GM23338 (cell line): Measurements from ENCODE around the gene KLRC3. TPM values are rescaled to one million over a fixed set of nuclear protein-coding genes. Genes with fewer than 3 reads are reported as not detected.

Source experiments
- ATAC-seq: fragments of 200-7000 bp; cut with Tn5 transposase; 3 replicates; pipeline ENCODE4 v1.9.1; 2020
- DNase-seq: peaks from one replicate; pipeline ENCODE4 v3.0.0-alpha.2; 2015; ENCODE audit warnings: low spot score
- H2AFZ ChIP-seq: fragments of 200-600 bp; sonication (generic); 2 replicates; pipeline ENCODE4 v1.8.0; 2016; ENCODE audit warnings: antibody characterized with exemption, mild to moderate bottlenecking, moderate library complexity
- H3F3A ChIP-seq: fragments of 200-600 bp; sonication (generic); replicated peaks from 2 replicates; pipeline ENCODE4 v1.8.0; 2017; ENCODE audit warnings: antibody characterized with exemption, mixed run types, low read depth
- H3K27ac ChIP-seq: fragments of 200-600 bp; sonication (generic); 2 replicates; pipeline ENCODE4 v1.6.1; 2016; ENCODE audit warnings: low read depth
- H3K27me3 ChIP-seq: fragments of 200-600 bp; sonication (generic); 2 replicates; pipeline ENCODE4 v1.8.0; 2016; ENCODE audit warnings: mild to moderate bottlenecking, mixed run types, moderate library complexity; ENCODE audit not compliant: insufficient read depth
- H3K36me3 ChIP-seq: fragments of 200-600 bp; sonication (generic); 2 replicates; pipeline ENCODE4 v1.8.0; 2016; ENCODE audit warnings: mild to moderate bottlenecking; ENCODE audit not compliant: insufficient read depth
- H3K4me1 ChIP-seq: fragments of 200-600 bp; sonication (generic); 2 replicates; pipeline ENCODE4 v1.8.0; 2016; ENCODE audit warnings: mild to moderate bottlenecking, moderate library complexity; ENCODE audit not compliant: insufficient read depth
- H3K4me2 ChIP-seq: fragments of 200-600 bp; sonication (generic); 2 replicates; pipeline ENCODE4 v1.7.1; 2017; ENCODE audit warnings: mixed run types
- H3K4me3 ChIP-seq: fragments of 200-600 bp; sonication (generic); 2 replicates; pipeline ENCODE4 v1.6.1; 2016; ENCODE audit warnings: mixed run types
- H3K79me2 ChIP-seq: fragments of 200-600 bp; sonication (generic); replicated peaks from 2 replicates; pipeline ENCODE4 v1.8.0; 2017; ENCODE audit warnings: mild to moderate bottlenecking; ENCODE audit not compliant: insufficient read depth
- H3K9me2 ChIP-seq: fragments of 200-600 bp; sonication (generic); 2 replicates; pipeline ENCODE4 v1.8.0; 2017; ENCODE audit not compliant: insufficient read depth
- H4K20me1 ChIP-seq: fragments of 200-600 bp; sonication (generic); replicated peaks from 2 replicates; pipeline ENCODE4 v1.8.0; 2017; ENCODE audit warnings: mild to moderate bottlenecking; ENCODE audit not compliant: insufficient read depth
- H3K27ac Mint-ChIP-seq: 2 replicates; pipeline ENCODE4 v1.8.0; 2020; ENCODE audit warnings: inconsistent platforms, mild to moderate bottlenecking, moderate library complexity, mixed read lengths
- H3K27me3 Mint-ChIP-seq: 3 replicates; pipeline ENCODE4 v1.8.0; 2022; ENCODE audit warnings: low read depth, mild to moderate bottlenecking, moderate library complexity, mixed read lengths, inconsistent platforms; ENCODE audit not compliant: insufficient read depth, poor library complexity
- H3K36me3 Mint-ChIP-seq: 3 replicates; pipeline ENCODE4 v1.8.0; 2021; ENCODE audit warnings: low read depth, mild to moderate bottlenecking, inconsistent platforms, moderate library complexity, mixed read lengths
- H3K4me1 Mint-ChIP-seq: 3 replicates; pipeline ENCODE4 v1.8.0; 2020; ENCODE audit warnings: mild to moderate bottlenecking, inconsistent platforms, mixed read lengths
- H3K4me3 Mint-ChIP-seq: 3 replicates; pipeline ENCODE4 v1.8.0; 2021; ENCODE audit warnings: moderate library complexity, mild to moderate bottlenecking, inconsistent platforms, mixed read lengths
- H3K9me3 Mint-ChIP-seq: 3 replicates; pipeline ENCODE4 v1.8.0; 2020; ENCODE audit warnings: moderate library complexity, mild to moderate bottlenecking, inconsistent platforms, mixed read lengths
- CREB1 ChIP-seq: fragments of 250-450 bp; sonication (Bioruptor Pico); IDR thresholded peaks from 2 replicates; pipeline ENCODE4 v1.5.0; 2020; ENCODE audit warnings: low read depth, mild to moderate bottlenecking, moderate library complexity
- EZH2 ChIP-seq: fragments of 200-600 bp; sonication (generic); IDR thresholded peaks from one replicate; pipeline ENCODE4 v1.8.0; 2017; ENCODE audit warnings: antibody characterized with exemption, mild to moderate bottlenecking, low read depth; ENCODE audit not compliant: unreplicated experiment
- EZH2phosphoT487 ChIP-seq: fragments of 200-600 bp; sonication (generic); IDR thresholded peaks from one replicate; pipeline ENCODE4 v1.8.1; 2018; ENCODE audit warnings: antibody characterized with exemption; ENCODE audit not compliant: unreplicated experiment
- ZNF114 ChIP-seq: fragments of 250-450 bp; sonication (Bioruptor Pico); IDR thresholded peaks from 2 replicates; pipeline ENCODE4 v1.5.0; 2020; ENCODE audit warnings: mild to moderate bottlenecking, moderate library complexity
- ZNF462 ChIP-seq: fragments of 250-450 bp; sonication (Bioruptor Pico); IDR thresholded peaks from 2 replicates; pipeline ENCODE4 v1.5.0; 2020; ENCODE audit warnings: mild to moderate bottlenecking, moderate library complexity
- polyA plus RNA-seq: library from polyadenylated mRNA; unstranded; fragments of >200 nt; fragmentation: Nextera tagmentation; extraction: Ambion mirVana; gene quantifications from 2 replicates; pipeline ENCODE4 v1.2.1, GENCODE V29; 2016
- total RNA-seq: library from RNA; depleted of rRNA; stranded (reverse); fragments of >200 nt; shearing (Covaris generic); gene quantifications from 2 replicates; pipeline ENCODE4 v1.2.3, GENCODE V29; 2014

KLRC3 gene
- total and polyA plus RNA-seq, 2 experiments from 2014 or later, result not detected

- H3K36me3 ChIP-seq, result no peaks in the 10 kb centered on the region
- DNase-seq, result peak; percentile 84
- H3K4me1 Mint-ChIP-seq, result peaks cover 11% of the 10 kb centered on the region; the same call in 2 of the 3 replicates
- no peak overlapping the region for H3K4me3 Mint-ChIP-seq
- peak overlapping the region; percentile 48; the same call in 1 of the 2 replicates for H3K27ac Mint-ChIP-seq
- peak overlapping the region; percentile 29 for H3K4me2 ChIP-seq
- no peaks in the 10 kb centered on the region for H3K79me2 ChIP-seq
- peaks cover 15% of the 10 kb centered on the region; the same call in 1 of the 3 replicates for H3K36me3 Mint-ChIP-seq
- peak; percentile 97 for ATAC-seq
- no peaks in the 10 kb centered on the region; the same call in 1 of the 2 replicates for H3K9me2 ChIP-seq
- H3K27me3 ChIP-seq, result no peaks in the 10 kb centered on the region
- TF ChIP-seq EZH2, result no peak
- TF ChIP-seq ZNF114, result 0 out of 2 replicates have a peak, but pooled peaks have one; percentile 45
- 0 out of 2 replicates have a peak, but pooled peaks have one; percentile 29 for TF ChIP-seq ZNF462
- peaks cover 2% of the 10 kb centered on the region for H3K27me3 Mint-ChIP-seq
- 0 out of 2 replicates have a peak overlapping the region, but pooled peaks have one; percentile 2 for H2AFZ ChIP-seq
- H3K9me3 Mint-ChIP-seq, result peaks cover 28% of the 10 kb centered on the region; the same call in 2 of the 3 replicates
- no peak overlapping the region for H3K4me3 ChIP-seq
- no peaks in the 10 kb centered on the region for H3F3A ChIP-seq
- peaks cover 9% of the 10 kb centered on the region for H3K4me1 ChIP-seq
- H4K20me1 ChIP-seq, result no peaks in the 10 kb centered on the region
- H3K27ac ChIP-seq, result 0 out of 2 replicates have a peak overlapping the region, but pooled peaks have one; percentile 0
Measured at GRCh38 chr12:10457760-10458159, 37.4 kb upstream of the KLRC3 start.

- H3K27me3 Mint-ChIP-seq, result peaks cover 2% of the 10 kb centered on the region
- no peaks in the 10 kb centered on the region; the same call in 1 of the 2 replicates for H3K9me2 ChIP-seq
- no peak overlapping the region for H3K27ac Mint-ChIP-seq
- H3F3A ChIP-seq, result no peaks in the 10 kb centered on the region
- no peak for ATAC-seq
- H2AFZ ChIP-seq, result 0 out of 2 replicates have a peak overlapping the region, but pooled peaks have one; percentile 2
- peaks cover 9% of the 10 kb centered on the region for H3K4me1 ChIP-seq
- H3K4me1 Mint-ChIP-seq, result peaks cover 11% of the 10 kb centered on the region; the same call in 2 of the 3 replicates
- H3K36me3 ChIP-seq, result no peaks in the 10 kb centered on the region
- no peaks in the 10 kb centered on the region for H3K27me3 ChIP-seq
- H3K36me3 Mint-ChIP-seq, result peaks cover 15% of the 10 kb centered on the region; the same call in 1 of the 3 replicates
- DNase-seq, result no peak
- H3K4me3 Mint-ChIP-seq, result no peak overlapping the region
- H3K79me2 ChIP-seq, result no peaks in the 10 kb centered on the region
- H3K27ac ChIP-seq, result no peak overlapping the region
- TF ChIP-seq EZH2phosphoT487 (no peak), EZH2 (no peak), ZNF114 (no peak), CREB1 (CRISPR knock-in tag) (no peak)
- H4K20me1 ChIP-seq, result no peaks in the 10 kb centered on the region
- H3K4me2 ChIP-seq, result no peak overlapping the region
- no peak overlapping the region for H3K4me3 ChIP-seq
- H3K9me3 Mint-ChIP-seq, result peaks cover 28% of the 10 kb centered on the region; the same call in 2 of the 3 replicates
Measured at GRCh38 chr12:10456856-10457255, 36.5 kb upstream of the KLRC3 start.
